Measurements from ENCODE around the gene CDR2. TPM values are rescaled to one million over a fixed set of nuclear protein-coding genes. Genes with fewer than 3 reads are reported as not detected.
"Not testable (repeated sequence)": the region's sequence is repeated elsewhere in the genome, so short reads cannot be mapped to it uniquely, and the experiment has no call there.

The CDR2 gene
- total RNA-seq, 1 donor from 2014 or later = 6.8 TPM

- intact Hi-C loops (cut with micrococcal nuclease) = no loop called here
- H3K4me3 ChIP-seq = no peak overlapping the region
- no peak overlapping the region for H3K27ac ChIP-seq (replicated peaks)
- no peak for DNase-seq
- H3K36me3 ChIP-seq = peaks cover 20% of the 10 kb centered on the region
- H3K9me3 ChIP-seq (replicated peaks) = no peaks in the 10 kb centered on the region
- peaks cover 16% of the 10 kb centered on the region for H3K4me1 ChIP-seq
- no peak for TF ChIP-seq CTCF (IDR thresholded peaks at IDR 0.05; ENCODE audit: borderline replicate concordance)
- H3K27me3 ChIP-seq (ENCODE audit: low read depth) = no peaks in the 10 kb centered on the region
Measured at GRCh38 chr16:22352723-22353122, 21.7 kb downstream of the CDR2 start.

- Histone ChIP-seq H3K4me1 (peaks cover 20% of the 10 kb centered on the region), H3K36me3 (peaks cover 26% of the 10 kb centered on the region), H3K27ac (replicated peaks) (no peak overlapping the region), H3K4me3 (no peak overlapping the region), H3K27me3 (ENCODE audit: low read depth) (no peaks in the 10 kb centered on the region), H3K9me3 (replicated peaks) (no peaks in the 10 kb centered on the region)
- no peak for TF ChIP-seq CTCF (IDR thresholded peaks at IDR 0.05; ENCODE audit: borderline replicate concordance)
- DNase-seq = no peak
- intact Hi-C loops (cut with micrococcal nuclease) = no loop called here
Measured at GRCh38 chr16:22352140-22352539, 22.3 kb downstream of the CDR2 start.

- Histone ChIP-seq H3K4me1 (peaks cover 28% of the 10 kb centered on the region), H3K36me3 (peaks cover 36% of the 10 kb centered on the region)
- intact Hi-C loops (cut with micrococcal nuclease); H3K4me3 ChIP-seq; H3K27me3 ChIP-seq (ENCODE audit: low read depth); DNase-seq; H3K9me3 ChIP-seq (replicated peaks); H3K27ac ChIP-seq (replicated peaks): not testable (repeated sequence)
Measured at GRCh38 chr16:22351017-22351416, 23.4 kb downstream of the CDR2 start.

GRCh38 chr16:22348291-22348690 lies 26.1 kb downstream of the CDR2 start:
- Histone ChIP-seq H3K27ac (replicated peaks) (no peak overlapping the region), H3K36me3 (peaks cover 36% of the 10 kb centered on the region)
- DNase-seq = no peak

GRCh38 chr16:22347100-22347820 lies 27.2 kb downstream of the CDR2 start:
- Histone ChIP-seq H3K4me3 (no peak overlapping the region), H3K4me1 (peaks cover 11% of the 10 kb centered on the region), H3K9me3 (replicated peaks) (no peaks in the 10 kb centered on the region), H3K27ac (replicated peaks) (peak overlapping the region; percentile 42), H3K36me3 (peaks cover 40% of the 10 kb centered on the region), H3K27me3 (ENCODE audit: low read depth) (no peaks in the 10 kb centered on the region)
- peak; percentile 34 for DNase-seq
- TF ChIP-seq CTCF (IDR thresholded peaks at IDR 0.05; ENCODE audit: borderline replicate concordance) = no peak
- intact Hi-C loops (cut with micrococcal nuclease) = no loop called here

More at GRCh38 chr16:22348291-22348690, 26.1 kb downstream of the CDR2 start:
- H3K9me3 ChIP-seq (replicated peaks) = no peaks in the 10 kb centered on the region
- H3K4me1 ChIP-seq = peaks cover 17% of the 10 kb centered on the region
- H3K27me3 ChIP-seq (ENCODE audit: low read depth) = no peaks in the 10 kb centered on the region
- intact Hi-C loops (cut with micrococcal nuclease) = no loop called here
- no peak for TF ChIP-seq CTCF (IDR thresholded peaks at IDR 0.05; ENCODE audit: borderline replicate concordance)
- H3K4me3 ChIP-seq = no peak overlapping the region

- peak overlapping the region; percentile 42 for H3K27ac ChIP-seq (replicated peaks)
- no peak for DNase-seq
- TF ChIP-seq CTCF (IDR thresholded peaks at IDR 0.05; ENCODE audit: borderline replicate concordance) = no peak
- peaks cover 3% of the 10 kb centered on the region for H3K9me3 ChIP-seq (replicated peaks)
- peaks cover 11% of the 10 kb centered on the region for H3K4me1 ChIP-seq
- no peak overlapping the region for H3K4me3 ChIP-seq
- peaks cover 40% of the 10 kb centered on the region for H3K36me3 ChIP-seq
- intact Hi-C loops (cut with micrococcal nuclease) = no loop called here
- H3K27me3 ChIP-seq (ENCODE audit: low read depth) = no peaks in the 10 kb centered on the region
Measured at GRCh38 chr16:22346483-22346882, 27.9 kb downstream of the CDR2 start.
